ENCODE data around the gene ICOS. TPM values are rescaled to one million over a fixed set of nuclear protein-coding genes. Genes with fewer than 3 reads are reported as not detected.

ICOS gene, protein sequence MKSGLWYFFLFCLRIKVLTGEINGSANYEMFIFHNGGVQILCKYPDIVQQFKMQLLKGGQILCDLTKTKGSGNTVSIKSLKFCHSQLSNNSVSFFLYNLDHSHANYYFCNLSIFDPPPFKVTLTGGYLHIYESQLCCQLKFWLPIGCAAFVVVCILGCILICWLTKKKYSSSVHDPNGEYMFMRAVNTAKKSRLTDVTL
- total RNA-seq, result not detected in 2 replicates

DNA sequence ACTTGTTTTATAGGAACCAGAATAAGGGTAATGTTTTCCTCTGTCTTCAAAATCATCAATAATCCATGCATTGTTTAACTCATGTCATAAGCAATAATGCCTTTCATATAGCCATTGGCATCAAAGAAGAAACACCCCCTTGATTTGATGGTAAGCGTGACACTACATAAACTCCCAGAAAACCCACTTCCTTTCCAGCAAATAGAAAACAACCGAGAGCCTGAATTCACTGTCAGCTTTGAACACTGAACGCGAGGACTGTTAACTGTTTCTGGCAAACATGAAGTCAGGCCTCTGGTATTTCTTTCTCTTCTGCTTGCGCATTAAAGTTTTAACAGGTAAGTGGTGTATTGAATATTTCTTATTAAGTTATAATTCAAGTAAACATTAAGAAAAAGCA is at the start of gene ICOS:
ICOS (plus strand) TSS at position 229 of the 400 bp plus-strand sequence; CDS start at position 281, 52 bp downstream.

Other genes with a start within 250 kb of the ICOS start
- under 0.01 TPM in 1 of 2 replicates, not detected in the other for gene CD28, start 230.1 kb upstream of the ICOS start, total RNA-seq
- gene CTLA4, start 69.0 kb upstream of the ICOS start, total RNA-seq, result not detected in 2 replicates

Data from smooth muscle cell of trachea (primary cell).